SK-N-SH (cell line): ENCODE measurements around the gene EPO. TPM values are rescaled to one million over a fixed set of nuclear protein-coding genes. Genes with fewer than 3 reads are reported as not detected.
A peak's percentile ranks its signal among the peaks of the same experiment; 100 is the strongest.

Experiments used
- CTCF ChIA-PET: fragments of 300-600, 350-600 bp; formaldehyde crosslinking; extraction: SDS; loops from one replicate; lab custom pipeline; 2021; lab: Yijun Ruan, JAX
- POLR2A ChIA-PET: fragments of 350-600 bp; sonication (Branson Sonifier 250); formaldehyde crosslinking; extraction: SDS; loops from one replicate; lab custom pipeline; 2020; ENCODE audit warnings: antibody characterized with exemption, inconsistent platforms; lab: Yijun Ruan, JAX
- DNase-seq: peaks from one replicate; pipeline ENCODE4 v3.0.0; 2012
- H2AFZ ChIP-seq: fragments of 200-600 bp; sonication (generic); 2 replicates; pipeline ENCODE4 v1.8.1; 2016; ENCODE audit warnings: antibody characterized with exemption, mild to moderate bottlenecking, low read depth
- H3F3A ChIP-seq: fragments of 200-600 bp; sonication (generic); replicated peaks from 2 replicates; pipeline ENCODE3; 2016; ENCODE audit warnings: antibody characterized with exemption, mild to moderate bottlenecking; ENCODE audit not compliant: insufficient read depth
- H3K27ac ChIP-seq, 2 experiments: fragments of 200-500 bp in 1 of 2; fragments of 200-600 bp in 1 of 2; sonication (Bioruptor generic) in 1 of 2; sonication (generic), shearing (Covaris generic) in 1 of 2; 2 replicates each; pipeline versions ENCODE4 v1.5.1 to v1.6.1; 2014 to 2016; ENCODE audit warnings: low read depth in 2 of 2, inconsistent platforms in 1 of 2, low read length in 1 of 2, mild to moderate bottlenecking in 1 of 2, mixed read lengths in 1 of 2
- H3K27me3 ChIP-seq: fragments of 200-600 bp; sonication (generic), shearing (Covaris generic); 2 replicates; pipeline ENCODE4 v1.6.1; 2016; ENCODE audit warnings: mixed run types; ENCODE audit not compliant: insufficient read depth
- H3K36me3 ChIP-seq, 2 experiments: fragments of 200-500 bp in 1 of 2; fragments of 200-600 bp in 1 of 2; sonication (Bioruptor generic) in 1 of 2; sonication (generic) in 1 of 2; replicated peaks in 1 of 2; 2 replicates each; pipeline versions ENCODE3 to v1.5.1; 2014 to 2016; ENCODE audit warnings: low read length in 1 of 2, mild to moderate bottlenecking in 1 of 2; ENCODE audit not compliant: insufficient read depth in 2 of 2, control insufficient read depth in 1 of 2
- H3K4me1 ChIP-seq, 2 experiments: fragments of 200-500 bp in 1 of 2; fragments of 200-600 bp in 1 of 2; sonication (Bioruptor generic) in 1 of 2; sonication (generic), shearing (Covaris generic) in 1 of 2; 2 replicates each; pipeline versions ENCODE4 v1.5.1 to v1.6.1; 2014 to 2016; ENCODE audit warnings: low read depth in 1 of 2, low read length in 1 of 2, mixed run types in 1 of 2; ENCODE audit not compliant: insufficient read depth in 2 of 2, control insufficient read depth in 1 of 2
- H3K4me2 ChIP-seq: fragments of 200-600 bp; sonication (generic), shearing (Covaris generic); 2 replicates; pipeline ENCODE4 v1.6.1; 2017; ENCODE audit warnings: mixed run types
- H3K4me3 ChIP-seq, 2 experiments: fragments of 200-500 bp in 1 of 2; fragments of 200-600 bp in 1 of 2; sonication (Bioruptor generic) in 1 of 2; sonication (generic), shearing (Covaris generic) in 1 of 2; 2 replicates each; pipeline versions ENCODE4 v1.5.1 to v1.8.1; 2014 to 2016; ENCODE audit warnings: low read depth in 2 of 2, inconsistent platforms in 1 of 2, low read length in 1 of 2, mild to moderate bottlenecking in 1 of 2, mixed read lengths in 1 of 2, moderate library complexity in 1 of 2
- H3K79me2 ChIP-seq: fragments of 200-600 bp; sonication (generic); 2 replicates; pipeline ENCODE4 v1.8.1; 2017; ENCODE audit warnings: mild to moderate bottlenecking; ENCODE audit not compliant: insufficient read depth
- H3K9ac ChIP-seq: fragments of 200-600 bp; sonication (generic); 2 replicates; pipeline ENCODE4 v1.6.1; 2017; ENCODE audit warnings: mixed run types
- H3K9me2 ChIP-seq: fragments of 200-600 bp; sonication (generic); 2 replicates; pipeline ENCODE4 v1.6.1; 2017; ENCODE audit warnings: mixed run types
- H3K9me3 ChIP-seq: fragments of 200-600 bp; sonication (generic); 2 replicates; pipeline ENCODE4 v1.6.1; 2017; ENCODE audit warnings: mixed run types, mild to moderate bottlenecking, moderate library complexity
- H4K20me1 ChIP-seq: fragments of 200-600 bp; sonication (generic); 2 replicates; pipeline ENCODE4 v1.6.1; 2017; ENCODE audit warnings: mild to moderate bottlenecking, mixed run types; ENCODE audit not compliant: insufficient read depth
- CHD2 ChIP-seq: fragments of 150-350 bp; IDR thresholded peaks from 2 replicates; pipeline ENCODE4 v1.6.1; 2018; ENCODE audit warnings: low read length; ENCODE audit not compliant: partially characterized antibody
- ELF1 ChIP-seq: IDR thresholded peaks from 2 replicates; pipeline ENCODE4 v1.4.0; 2012
- EP300 ChIP-seq, 2 experiments: IDR thresholded peaks; 2 replicates each; pipeline versions ENCODE4 v1.4.0 to v1.6.1; 2012; ENCODE audit warnings: borderline replicate concordance in 1 of 2, low read depth in 1 of 2, low read length in 1 of 2
- EZH2phosphoT487 ChIP-seq: fragments of 200-600 bp; sonication (generic); IDR thresholded peaks from 2 replicates; pipeline ENCODE4 v1.6.1; 2017; ENCODE audit warnings: low read depth, mixed run types, mild to moderate bottlenecking, antibody characterized with exemption, moderate library complexity, borderline replicate concordance
- FOSL2 ChIP-seq: IDR thresholded peaks from 2 replicates; pipeline ENCODE4 v1.4.0; 2012; ENCODE audit warnings: low read depth, mild to moderate bottlenecking, moderate library complexity, borderline replicate concordance
- FOXM1 ChIP-seq: IDR thresholded peaks from 2 replicates; pipeline ENCODE4 v1.4.0; 2012; ENCODE audit warnings: low read depth, mild to moderate bottlenecking
- GABPA ChIP-seq: IDR thresholded peaks from 2 replicates; pipeline ENCODE4 v1.4.0; 2012; ENCODE audit warnings: low read depth, mild to moderate bottlenecking
- GATA2 ChIP-seq: sonication (generic); formaldehyde crosslinking; IDR thresholded peaks from 2 replicates; pipeline ENCODE4 v1.5.0; 2020; ENCODE audit warnings: mild to moderate bottlenecking, missing genetic modification reagents
- JUND ChIP-seq: IDR thresholded peaks from 2 replicates; pipeline ENCODE4 v1.4.0; 2012
- MXI1 ChIP-seq: IDR thresholded peaks from 2 replicates; pipeline ENCODE4 v1.6.1; 2012; ENCODE audit warnings: mild to moderate bottlenecking, low read depth, low read length, improper control_type of control experiment
- NFIC ChIP-seq: IDR thresholded peaks from 2 replicates; pipeline ENCODE4 v1.4.0; 2012; ENCODE audit warnings: borderline replicate concordance
- NRF1 ChIP-seq: IDR thresholded peaks from 2 replicates; pipeline ENCODE4 v1.6.1; 2012; ENCODE audit warnings: low read depth, mild to moderate bottlenecking, low read length
- POLR2AphosphoS5 ChIP-seq: IDR thresholded peaks from 2 replicates; pipeline ENCODE4 v1.6.1; 2012; ENCODE audit warnings: low read depth, low read length
- RAD21 ChIP-seq: IDR thresholded peaks from 2 replicates; pipeline ENCODE4 v1.6.1; 2012; ENCODE audit warnings: mild to moderate bottlenecking, low read length
- RCOR1 ChIP-seq: fragments of 150-350 bp; IDR thresholded peaks from 2 replicates; pipeline ENCODE4 v1.6.1; 2017; ENCODE audit warnings: antibody characterized with exemption, low read length
- RFX5 ChIP-seq: IDR thresholded peaks from 2 replicates; pipeline ENCODE4 v1.6.1; 2012; ENCODE audit warnings: mild to moderate bottlenecking, improper control_type of control experiment, low read length
- SIN3A ChIP-seq: IDR thresholded peaks from 2 replicates; pipeline ENCODE4 v1.6.1; 2012; ENCODE audit warnings: low read depth, mild to moderate bottlenecking, low read length, moderate library complexity, borderline replicate concordance
- SMC3 ChIP-seq: IDR thresholded peaks from 2 replicates; pipeline ENCODE4 v1.6.1; 2012; ENCODE audit warnings: low read depth, low read length, improper control_type of control experiment
- TEAD4 ChIP-seq: IDR thresholded peaks from 2 replicates; pipeline ENCODE4 v1.4.0; 2012; ENCODE audit warnings: mild to moderate bottlenecking, borderline replicate concordance; ENCODE audit not compliant: insufficient read depth
- YY1 ChIP-seq: IDR thresholded peaks from 2 replicates; pipeline ENCODE4 v1.4.0; 2012; ENCODE audit warnings: low read depth, mild to moderate bottlenecking
- WGBS: methylation state at CpG from one replicate; pipeline ENCODE4 v1.1.6; 2017; ENCODE audit warnings: low lambda C conversion rate; 5-methylcytosine and 5-hydroxymethylcytosine counted together
- polyA plus RNA-seq, 3 experiments: library from polyadenylated mRNA; depleted of rRNA; stranded (reverse); fragments of >200 nt; gene quantifications; 2 replicates each; pipeline ENCODE4 v1.2.3, GENCODE V29; 2012
- TF ChIP-seq, protein P1 (sequence below): IDR thresholded peaks from 2 replicates; pipeline ENCODE4 v1.4.0; 2012; ENCODE audit warnings: low read depth
- TF ChIP-seq, protein P2 (sequence below): fragments of 200-600 bp; sonication (generic); IDR thresholded peaks from 2 replicates; pipeline ENCODE4 v1.6.1; 2017; ENCODE audit warnings: antibody characterized with exemption, mild to moderate bottlenecking, moderate library complexity
- TF ChIP-seq, protein P3 (sequence below): IDR thresholded peaks from 2 replicates; pipeline ENCODE4 v1.4.0; 2012; ENCODE audit warnings: low read depth, borderline replicate concordance
- TF ChIP-seq, protein P4 (sequence below): fragments of 150-350 bp; IDR thresholded peaks from 2 replicates; pipeline ENCODE4 v1.6.1; 2017; ENCODE audit warnings: antibody characterized with exemption, low read length, low read depth, borderline replicate concordance
- TF ChIP-seq, protein P5 (sequence below): IDR thresholded peaks from 2 replicates; pipeline ENCODE4; 2012
- TF ChIP-seq, protein P6 (sequence below): fragments of 150-350 bp; IDR thresholded peaks from 2 replicates; pipeline ENCODE4 v1.6.1; 2016; ENCODE audit warnings: mild to moderate bottlenecking, low read depth, low read length

The EPO gene
- polyA plus RNA-seq, 1 of the 3 experiments (the other 2 are of a cell fraction), result not detected

DNA sequence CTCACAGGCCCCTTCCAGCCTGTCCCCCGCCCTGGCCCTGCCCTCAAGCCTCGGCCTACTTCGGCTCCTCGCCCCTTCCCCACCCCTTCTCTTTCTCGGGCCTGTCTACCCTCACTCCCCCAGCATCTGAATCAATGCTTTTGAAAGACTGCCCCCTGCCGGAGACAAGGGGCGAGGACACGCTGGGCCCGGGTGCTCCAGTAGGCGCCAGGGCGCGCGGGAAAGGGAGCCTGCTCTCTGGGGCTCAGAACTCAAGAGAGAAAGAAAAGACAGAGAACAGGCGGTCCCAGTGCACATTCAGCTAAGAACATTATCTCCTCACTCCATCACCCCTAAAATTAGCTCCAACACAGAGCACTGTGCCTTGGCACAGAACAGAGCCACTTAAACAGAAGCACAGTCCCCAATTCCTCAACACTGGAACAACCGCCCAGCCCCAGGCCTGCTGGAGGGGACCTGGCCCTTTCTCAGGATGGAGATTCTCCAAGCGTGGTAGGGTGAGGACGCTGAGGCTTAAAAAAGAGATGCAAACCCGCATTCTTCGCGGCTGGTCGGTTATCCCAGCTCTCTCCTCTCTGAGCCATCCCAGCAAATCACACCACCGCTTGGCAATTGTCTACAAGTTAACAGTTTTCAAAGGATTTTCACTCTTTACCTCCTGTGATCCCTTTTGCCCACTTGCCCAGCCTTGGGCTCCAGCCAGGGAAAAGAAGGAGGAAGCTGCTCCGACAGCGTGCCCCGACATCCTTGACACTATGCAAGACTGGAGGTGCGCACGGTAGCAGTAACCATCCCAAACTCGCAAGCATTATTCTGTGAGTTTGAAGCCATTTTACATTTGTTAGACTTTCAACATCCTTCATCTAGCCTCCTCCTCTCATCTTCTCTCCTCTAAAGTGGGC, 28.3 kb upstream of the EPO start:
- H3K4me1 ChIP-seq, result peaks cover 18 to 23% of the 10 kb centered on the region in 2 experiments
- H3K9me3 ChIP-seq, result no peaks in the 10 kb centered on the region
- ChIA-PET POLR2A (interaction anchor here (0.6 to 2.9 kb wide), 7 partner anchors 9 to 435 kb away, joined by 3 to 14 read pairs (median 6); partner anchors contain the start of gene SERPINE1), CTCF (interaction anchor here (0.5 to 11.0 kb wide), 76 partner anchors 8 to 966 kb away, joined by 3 to 227 read pairs (median 5); partner anchors contain the start of genes ACTL6B, AGFG2, EPHB4 and EPO)
- WGBS, result 40% methylated on average over 28 of the region's 28 CpGs
- peak; percentile 98 for DNase-seq
- H3K9me2 ChIP-seq, result no peaks in the 10 kb centered on the region
- H3K4me3 ChIP-seq, result peak overlapping the region; percentile 66 to 87
- TF ChIP-seq MXI1 (peak; percentile 69; the same call in 1 of the 2 replicates), NFIC (no peak), RAD21 (peak; percentile 89), RCOR1 (0 out of 2 replicates have a peak, but pooled peaks have one; percentile 22), SIN3A (peak; percentile 75; the same call in 1 of the 2 replicates), FOXM1 (no peak), CHD2 (peak; percentile 43), EP300 (IDR thresholded peaks at IDR 0.05; ENCODE audit: borderline replicate concordance in 1 of 2, low read depth in 1 of 2, low read length in 1 of 2) (no peak), YY1 (no peak), ELF1 (no peak), EZH2phosphoT487 (no peak), GABPA (no peak), GATA2 (CRISPR knock-in tag) (no peak), TEAD4 (no peak), POLR2AphosphoS5 (no peak), RFX5 (no peak), JUND (no peak), SMC3 (peak; percentile 84), FOSL2 (no peak), NRF1 (no peak)
- TF ChIP-seq, protein P1, sequence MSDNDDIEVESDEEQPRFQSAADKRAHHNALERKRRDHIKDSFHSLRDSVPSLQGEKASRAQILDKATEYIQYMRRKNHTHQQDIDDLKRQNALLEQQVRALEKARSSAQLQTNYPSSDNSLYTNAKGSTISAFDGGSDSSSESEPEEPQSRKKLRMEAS, result peak; percentile 67; the same call in 1 of the 2 replicates
- TF ChIP-seq, protein P2, sequence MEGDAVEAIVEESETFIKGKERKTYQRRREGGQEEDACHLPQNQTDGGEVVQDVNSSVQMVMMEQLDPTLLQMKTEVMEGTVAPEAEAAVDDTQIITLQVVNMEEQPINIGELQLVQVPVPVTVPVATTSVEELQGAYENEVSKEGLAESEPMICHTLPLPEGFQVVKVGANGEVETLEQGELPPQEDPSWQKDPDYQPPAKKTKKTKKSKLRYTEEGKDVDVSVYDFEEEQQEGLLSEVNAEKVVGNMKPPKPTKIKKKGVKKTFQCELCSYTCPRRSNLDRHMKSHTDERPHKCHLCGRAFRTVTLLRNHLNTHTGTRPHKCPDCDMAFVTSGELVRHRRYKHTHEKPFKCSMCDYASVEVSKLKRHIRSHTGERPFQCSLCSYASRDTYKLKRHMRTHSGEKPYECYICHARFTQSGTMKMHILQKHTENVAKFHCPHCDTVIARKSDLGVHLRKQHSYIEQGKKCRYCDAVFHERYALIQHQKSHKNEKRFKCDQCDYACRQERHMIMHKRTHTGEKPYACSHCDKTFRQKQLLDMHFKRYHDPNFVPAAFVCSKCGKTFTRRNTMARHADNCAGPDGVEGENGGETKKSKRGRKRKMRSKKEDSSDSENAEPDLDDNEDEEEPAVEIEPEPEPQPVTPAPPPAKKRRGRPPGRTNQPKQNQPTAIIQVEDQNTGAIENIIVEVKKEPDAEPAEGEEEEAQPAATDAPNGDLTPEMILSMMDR, result peak; percentile 98
- TF ChIP-seq, protein P3, sequence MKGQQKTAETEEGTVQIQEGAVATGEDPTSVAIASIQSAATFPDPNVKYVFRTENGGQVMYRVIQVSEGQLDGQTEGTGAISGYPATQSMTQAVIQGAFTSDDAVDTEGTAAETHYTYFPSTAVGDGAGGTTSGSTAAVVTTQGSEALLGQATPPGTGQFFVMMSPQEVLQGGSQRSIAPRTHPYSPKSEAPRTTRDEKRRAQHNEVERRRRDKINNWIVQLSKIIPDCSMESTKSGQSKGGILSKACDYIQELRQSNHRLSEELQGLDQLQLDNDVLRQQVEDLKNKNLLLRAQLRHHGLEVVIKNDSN, result no peak
- TF ChIP-seq, protein P4, sequence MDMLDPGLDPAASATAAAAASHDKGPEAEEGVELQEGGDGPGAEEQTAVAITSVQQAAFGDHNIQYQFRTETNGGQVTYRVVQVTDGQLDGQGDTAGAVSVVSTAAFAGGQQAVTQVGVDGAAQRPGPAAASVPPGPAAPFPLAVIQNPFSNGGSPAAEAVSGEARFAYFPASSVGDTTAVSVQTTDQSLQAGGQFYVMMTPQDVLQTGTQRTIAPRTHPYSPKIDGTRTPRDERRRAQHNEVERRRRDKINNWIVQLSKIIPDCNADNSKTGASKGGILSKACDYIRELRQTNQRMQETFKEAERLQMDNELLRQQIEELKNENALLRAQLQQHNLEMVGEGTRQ, result no peak
- TF ChIP-seq, protein P5, sequence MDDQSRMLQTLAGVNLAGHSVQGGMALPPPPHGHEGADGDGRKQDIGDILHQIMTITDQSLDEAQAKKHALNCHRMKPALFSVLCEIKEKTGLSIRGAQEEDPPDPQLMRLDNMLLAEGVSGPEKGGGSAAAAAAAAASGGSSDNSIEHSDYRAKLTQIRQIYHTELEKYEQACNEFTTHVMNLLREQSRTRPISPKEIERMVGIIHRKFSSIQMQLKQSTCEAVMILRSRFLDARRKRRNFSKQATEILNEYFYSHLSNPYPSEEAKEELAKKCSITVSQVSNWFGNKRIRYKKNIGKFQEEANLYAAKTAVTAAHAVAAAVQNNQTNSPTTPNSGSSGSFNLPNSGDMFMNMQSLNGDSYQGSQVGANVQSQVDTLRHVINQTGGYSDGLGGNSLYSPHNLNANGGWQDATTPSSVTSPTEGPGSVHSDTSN, result no peak
- TF ChIP-seq, protein P6, sequence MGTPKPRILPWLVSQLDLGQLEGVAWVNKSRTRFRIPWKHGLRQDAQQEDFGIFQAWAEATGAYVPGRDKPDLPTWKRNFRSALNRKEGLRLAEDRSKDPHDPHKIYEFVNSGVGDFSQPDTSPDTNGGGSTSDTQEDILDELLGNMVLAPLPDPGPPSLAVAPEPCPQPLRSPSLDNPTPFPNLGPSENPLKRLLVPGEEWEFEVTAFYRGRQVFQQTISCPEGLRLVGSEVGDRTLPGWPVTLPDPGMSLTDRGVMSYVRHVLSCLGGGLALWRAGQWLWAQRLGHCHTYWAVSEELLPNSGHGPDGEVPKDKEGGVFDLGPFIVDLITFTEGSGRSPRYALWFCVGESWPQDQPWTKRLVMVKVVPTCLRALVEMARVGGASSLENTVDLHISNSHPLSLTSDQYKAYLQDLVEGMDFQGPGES, result no peak
- peaks cover 55% of the 10 kb centered on the region for H3K79me2 ChIP-seq
- peak overlapping the region in 1 of 2 experiments; percentile 43; a peak in 2 of 4 replicates for H3K27ac ChIP-seq
- no peak overlapping the region for H2AFZ ChIP-seq
- H4K20me1 ChIP-seq, result peaks cover 52% of the 10 kb centered on the region
- no peaks in the 10 kb centered on the region for H3K27me3 ChIP-seq
- H3F3A ChIP-seq, result peaks cover 25% of the 10 kb centered on the region
- peak overlapping the region; percentile 99 for H3K4me2 ChIP-seq
- peaks cover 6 to 25% of the 10 kb centered on the region in 2 experiments for H3K36me3 ChIP-seq
- peak overlapping the region; percentile 92; the same call in 1 of the 2 replicates for H3K9ac ChIP-seq
